HEK293 (cell line): ENCODE data around the gene SAFB.

Experiments used
- CTCF ChIA-PET: fragments of 350-600 bp; formaldehyde crosslinking; extraction: SDS; loops from one replicate; lab custom pipeline; 2021; ENCODE audit warnings: antibody characterized with exemption; lab: Yijun Ruan, JAX
- POLR2A ChIA-PET: fragments of 300-600 bp; formaldehyde crosslinking; extraction: SDS; loops from one replicate; lab custom pipeline; 2020; ENCODE audit warnings: antibody characterized with exemption, inconsistent platforms; lab: Yijun Ruan, JAX
- H3K27ac ChIP-seq: fragments of 200-500 bp; sonication (Bioruptor generic); 2 replicates; pipeline ENCODE4 v1.5.1; 2014; ENCODE audit warnings: low read depth, low read length, control low read depth, inconsistent platforms; ENCODE audit errors: extremely low read depth
- H3K36me3 ChIP-seq, 2 experiments: fragments of 200-500 bp in 1 of 2; sonication (Bioruptor generic) in 1 of 2; 1 replicate in 1 of 2; 2 replicates in 1 of 2; pipeline ENCODE4 v1.5.1; 2014 to 2017; ENCODE audit warnings: inconsistent platforms in 2 of 2, low read length in 2 of 2; ENCODE audit not compliant: control insufficient read depth in 2 of 2, insufficient read depth in 1 of 2
- H3K4me1 ChIP-seq: fragments of 200-500 bp; sonication (Bioruptor generic); 2 replicates; pipeline ENCODE4 v1.5.1; 2014; ENCODE audit warnings: mild to moderate bottlenecking, low read length, inconsistent platforms; ENCODE audit not compliant: control insufficient read depth, insufficient read depth
- H3K4me3 ChIP-seq: 2 replicates; pipeline ENCODE4 v1.5.1; 2011; ENCODE audit warnings: low read depth, mild to moderate bottlenecking, control low read depth, low read length, moderate library complexity
- H3K9me3 ChIP-seq: fragments of 200-500 bp; sonication (Bioruptor generic); 2 replicates; pipeline ENCODE4 v1.5.1; 2014; ENCODE audit warnings: low read depth, low read length, inconsistent platforms; ENCODE audit not compliant: control insufficient read depth, insufficient read depth
- BCL6B ChIP-seq: fragments of 450-650 bp; formaldehyde crosslinking; IDR thresholded peaks from 2 replicates; pipeline ENCODE4 v1.5.1; 2017; ENCODE audit warnings: missing biosample characterization, missing genetic modification characterization
- CTCF ChIP-seq: fragments of 450-650 bp; formaldehyde crosslinking; IDR thresholded peaks from 2 replicates; pipeline ENCODE4 v1.5.1; 2016; ENCODE audit warnings: missing biosample characterization, missing genetic modification characterization
- EGR2 ChIP-seq: fragments of 450-650 bp; formaldehyde crosslinking; IDR thresholded peaks from 2 replicates; pipeline ENCODE4 v1.5.1; 2016; ENCODE audit warnings: low read depth, missing biosample characterization, missing genetic modification characterization
- GLI2 ChIP-seq: fragments of 450-650 bp; formaldehyde crosslinking; IDR thresholded peaks from 2 replicates; pipeline ENCODE4; 2017; ENCODE audit warnings: missing biosample characterization, missing genetic modification characterization, low read depth, borderline replicate concordance
- PBX3 ChIP-seq: sonication (generic); formaldehyde crosslinking; IDR thresholded peaks from 2 replicates; pipeline ENCODE4 v1.8.1; 2022; ENCODE audit warnings: mild to moderate bottlenecking, moderate library complexity, missing genetic modification reagents
- SP2 ChIP-seq: fragments of 450-650 bp; formaldehyde crosslinking; IDR thresholded peaks from 2 replicates; pipeline ENCODE4 v1.5.1; 2016; ENCODE audit warnings: missing biosample characterization, missing genetic modification characterization
- ZBTB20 ChIP-seq: fragments of 450-650 bp; formaldehyde crosslinking; IDR thresholded peaks from 2 replicates; pipeline ENCODE4 v1.5.1; 2016; ENCODE audit warnings: missing biosample characterization, missing genetic modification characterization
- ZBTB49 ChIP-seq: fragments of 450-650 bp; formaldehyde crosslinking; IDR thresholded peaks from 2 replicates; pipeline ENCODE4 v1.5.1; 2016; ENCODE audit warnings: missing biosample characterization, missing genetic modification characterization, low read depth
- ZIC2 ChIP-seq: fragments of 450-650 bp; formaldehyde crosslinking; IDR thresholded peaks from 2 replicates; pipeline ENCODE4 v1.5.1; 2016; ENCODE audit warnings: missing biosample characterization, missing genetic modification characterization
- ZNF133 ChIP-seq: fragments of 450-650 bp; formaldehyde crosslinking; IDR thresholded peaks from 2 replicates; pipeline ENCODE4 v1.5.1; 2016; ENCODE audit warnings: missing biosample characterization, missing genetic modification characterization
- ZNF18 ChIP-seq: fragments of 450-650 bp; formaldehyde crosslinking; IDR thresholded peaks from 2 replicates; pipeline ENCODE4 v1.5.1; 2016; ENCODE audit warnings: missing biosample characterization, missing genetic modification characterization
- ZNF211 ChIP-seq: fragments of 450-650 bp; formaldehyde crosslinking; IDR thresholded peaks from 2 replicates; pipeline ENCODE4 v1.5.1; 2016; ENCODE audit warnings: low read depth, missing biosample characterization, missing genetic modification characterization
- ZNF354C ChIP-seq: fragments of 450-650 bp; formaldehyde crosslinking; IDR thresholded peaks from 2 replicates; pipeline ENCODE4 v1.5.1; 2016; ENCODE audit warnings: missing biosample characterization, missing genetic modification characterization, low read depth, borderline replicate concordance
- ZNF37A ChIP-seq: fragments of 450-650 bp; IDR thresholded peaks from 2 replicates; pipeline ENCODE4 v1.5.1; 2018; ENCODE audit warnings: missing biosample characterization, missing genetic modification characterization
- ZNF473 ChIP-seq: fragments of 450-650 bp; formaldehyde crosslinking; IDR thresholded peaks from 2 replicates; pipeline ENCODE4 v1.5.1; 2017; ENCODE audit warnings: missing biosample characterization, missing genetic modification characterization
- ZNF521 ChIP-seq: fragments of 450-650 bp; formaldehyde crosslinking; IDR thresholded peaks from 2 replicates; pipeline ENCODE4 v1.5.1; 2017; ENCODE audit warnings: missing biosample characterization, mild to moderate bottlenecking, missing genetic modification characterization
- ZNF561 ChIP-seq: fragments of 450-650 bp; IDR thresholded peaks from 2 replicates; pipeline ENCODE4 v1.5.1; 2018; ENCODE audit warnings: missing biosample characterization, missing genetic modification characterization, borderline replicate concordance
- ZNF596 ChIP-seq: fragments of 450-650 bp; IDR thresholded peaks from 2 replicates; pipeline ENCODE4 v1.5.0; 2018; ENCODE audit warnings: missing biosample characterization, mild to moderate bottlenecking, missing genetic modification characterization, moderate library complexity
- ZNF624 ChIP-seq: fragments of 450-650 bp; formaldehyde crosslinking; IDR thresholded peaks from 2 replicates; pipeline ENCODE4 v1.5.1; 2017; ENCODE audit warnings: missing biosample characterization, missing genetic modification characterization
- ZNF629 ChIP-seq: fragments of 450-650 bp; formaldehyde crosslinking; IDR thresholded peaks from 2 replicates; pipeline ENCODE4 v1.5.1; 2017; ENCODE audit warnings: missing biosample characterization, missing genetic modification characterization
- ZNF76 ChIP-seq: fragments of 450-650 bp; formaldehyde crosslinking; IDR thresholded peaks from 2 replicates; pipeline ENCODE4; 2016; ENCODE audit warnings: low read depth, missing biosample characterization, missing genetic modification characterization, borderline replicate concordance
- ZNF791 ChIP-seq: fragments of 450-650 bp; formaldehyde crosslinking; IDR thresholded peaks from 2 replicates; pipeline ENCODE4 v1.5.1; 2016; ENCODE audit warnings: missing biosample characterization, missing genetic modification characterization
- ZNF792 ChIP-seq: fragments of 450-650 bp; formaldehyde crosslinking; IDR thresholded peaks from 2 replicates; pipeline ENCODE4 v1.5.1; 2016; ENCODE audit warnings: missing biosample characterization, missing genetic modification characterization
- ZXDB ChIP-seq: fragments of 450-650 bp; formaldehyde crosslinking; IDR thresholded peaks from 2 replicates; pipeline ENCODE4 v1.5.1; 2016; ENCODE audit warnings: missing biosample characterization, missing genetic modification characterization

Gene SAFB

GRCh38 chr19:5587661-5588060 is 35.2 kb upstream of the SAFB start:
- Histone ChIP-seq H3K36me3 (peaks cover 3 to 79% of the 10 kb centered on the region in 2 experiments; a peak in 2 of 3 replicates), H3K27ac (no peak overlapping the region), H3K4me1 (no peaks in the 10 kb centered on the region), H3K9me3 (no peaks in the 10 kb centered on the region), H3K4me3 (no peak overlapping the region)
- CTCF ChIA-PET, result no interaction called here
- TF ChIP-seq ZNF211 (tag by site-specific recombination) (no peak), EGR2 (no peak), ZNF791 (tag by site-specific recombination) (no peak), ZBTB49 (tag by site-specific recombination) (no peak), GLI2 (tag by site-specific recombination) (no peak), ZBTB20 (tag by site-specific recombination) (no peak), SP2 (tag by site-specific recombination) (no peak), ZNF624 (no peak), ZNF133 (no peak), CTCF (no peak), ZNF37A (tag by site-specific recombination) (no peak), ZNF76 (no peak), ZNF354C (tag by site-specific recombination) (no peak), ZNF521 (tag by site-specific recombination) (no peak), ZNF561 (no peak), ZNF596 (tag by site-specific recombination) (no peak), ZNF792 (tag by site-specific recombination) (no peak), PBX3 (CRISPR knock-in tag) (no peak)
- POLR2A ChIA-PET, result no interaction called here

GRCh38 chr19:5588441-5588840 is 34.4 kb upstream of the SAFB start:
- TF ChIP-seq ZNF473 (tag by site-specific recombination) (no peak), ZIC2 (tag by site-specific recombination) (no peak), ZNF18 (tag by site-specific recombination) (no peak), ZNF629 (tag by site-specific recombination) (no peak), BCL6B (tag by site-specific recombination) (no peak), ZXDB (tag by site-specific recombination) (no peak)
- TF ChIP-seq, all 188 proteins: peak for 0
- Histone ChIP-seq H3K9me3 (no peaks in the 10 kb centered on the region), H3K4me1 (no peaks in the 10 kb centered on the region), H3K27ac (no peak overlapping the region), H3K36me3 (peaks cover 3 to 87% of the 10 kb centered on the region in 2 experiments), H3K4me3 (no peak overlapping the region)
- ChIA-PET CTCF (no interaction called here), POLR2A (no interaction called here)
